ENCODE measurements around the gene FN1.

Gene FN1

DNA sequence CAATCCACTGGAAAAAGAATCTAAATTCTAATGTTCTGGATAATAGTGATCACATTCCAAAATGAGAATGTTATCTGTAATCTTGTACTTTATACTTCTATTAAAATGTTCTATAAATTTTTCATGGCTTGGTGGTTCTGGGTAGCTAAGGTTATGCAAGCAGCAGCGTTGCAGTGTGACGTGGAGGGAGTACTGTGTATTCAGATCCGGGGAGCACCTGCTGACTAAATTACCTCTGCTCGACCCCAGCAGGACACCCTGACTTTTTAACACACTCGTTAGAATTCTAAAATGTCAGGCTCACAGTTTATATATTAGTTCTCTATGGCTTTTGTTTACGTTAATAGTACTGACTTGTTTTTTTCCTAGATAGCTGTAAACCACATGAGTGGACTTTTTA, 111.1 kb downstream of the FN1 start:
- no peak for DNase-seq

DNA sequence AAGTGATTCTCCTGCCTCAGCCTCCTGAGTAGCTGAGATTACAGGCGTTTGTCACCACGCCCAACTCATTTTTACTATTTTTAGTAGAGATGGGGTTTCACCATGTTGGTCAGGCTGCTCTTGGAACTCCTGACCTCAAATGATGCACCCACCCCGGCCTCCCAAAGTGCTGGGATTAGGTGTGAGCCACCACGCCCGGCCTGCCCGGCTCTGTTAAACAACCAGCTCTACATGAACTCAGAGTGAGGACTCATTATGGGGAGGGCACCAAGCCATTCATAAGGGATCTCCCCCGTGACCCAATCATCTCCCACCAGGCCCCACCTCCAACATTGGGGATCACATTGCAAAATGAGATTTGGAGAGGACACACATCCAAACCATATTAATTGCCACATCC, 115.2 kb downstream of the FN1 start:
- DNase-seq = no peak

DNA sequence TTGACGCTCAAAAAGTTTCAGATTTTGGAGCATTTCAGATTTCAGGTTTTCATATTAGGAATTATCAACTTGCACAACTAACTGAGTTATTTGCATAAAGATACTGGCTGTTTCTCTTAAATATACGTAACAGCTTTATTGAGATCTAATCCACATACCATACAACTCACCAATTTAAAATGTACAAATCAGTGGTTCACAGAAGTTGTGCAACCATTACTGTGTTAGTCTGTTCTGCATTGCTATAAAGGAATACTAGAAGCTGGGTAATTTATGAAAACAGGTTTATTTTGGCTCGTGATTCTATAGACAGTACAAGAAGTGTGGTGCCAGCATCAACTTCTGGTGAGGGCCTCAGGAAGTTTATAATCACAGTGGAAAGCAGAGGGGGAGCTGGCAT, 115.8 kb downstream of the FN1 start:
- no peak for DNase-seq

DNA sequence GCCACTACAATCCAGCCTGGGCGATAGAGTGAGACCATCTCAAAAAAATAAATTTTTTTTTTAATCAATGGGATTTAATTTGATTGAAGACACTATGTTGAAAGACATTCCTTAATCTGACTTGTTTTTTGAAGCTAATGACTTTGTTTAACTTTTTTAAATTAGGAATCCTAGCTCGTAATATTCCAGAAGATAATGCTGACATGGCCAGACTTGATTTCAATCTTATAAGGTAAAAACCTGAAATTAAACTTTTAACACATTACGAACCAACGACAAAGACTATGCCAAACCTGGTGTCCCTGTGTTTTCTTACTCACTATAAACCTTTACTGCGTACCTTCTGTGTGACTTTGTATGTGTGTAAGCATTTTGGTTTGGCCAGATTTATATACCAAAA, 116.4 kb downstream of the FN1 start:
- DNase-seq = no peak

DNA sequence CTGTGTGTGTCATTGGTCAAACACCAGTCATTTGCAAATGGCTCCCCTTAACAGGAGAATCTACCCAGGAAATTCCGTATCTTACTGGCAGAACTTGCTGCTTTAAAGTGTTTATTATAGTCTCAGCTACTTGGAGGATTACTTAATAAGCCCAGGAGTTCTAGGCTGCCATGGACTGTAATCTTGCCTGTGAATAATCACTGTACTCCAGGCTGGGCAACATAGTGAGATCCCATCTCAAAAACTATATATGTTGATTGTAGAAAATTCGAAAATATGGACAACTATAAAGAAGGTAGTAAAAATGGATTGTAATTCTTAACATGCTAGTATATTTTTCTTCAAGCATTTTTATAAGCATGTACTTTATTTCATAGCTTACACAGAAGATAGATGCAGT, 119.5 kb downstream of the FN1 start:
- no peak for DNase-seq

DNA sequence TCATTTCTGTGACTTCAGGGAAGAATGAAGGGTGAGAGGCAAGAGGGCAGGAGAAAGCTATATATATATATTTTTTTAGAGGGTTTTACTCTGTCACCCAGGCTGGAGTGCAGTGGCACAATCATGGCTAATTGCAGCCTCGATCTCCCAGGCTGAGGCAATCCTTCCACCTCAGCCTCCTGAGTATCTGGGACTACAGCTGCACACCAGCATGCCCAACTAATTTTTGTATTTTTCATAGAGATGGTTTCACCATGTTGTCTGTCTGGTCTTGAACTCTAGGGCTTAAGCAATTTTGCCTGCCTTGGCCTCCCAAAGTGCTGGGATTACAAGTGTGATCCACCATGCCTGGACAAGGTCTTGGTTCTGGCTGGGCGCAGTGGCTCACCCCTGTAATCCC, 120.6 kb downstream of the FN1 start:
- DNase-seq = no peak

DNA sequence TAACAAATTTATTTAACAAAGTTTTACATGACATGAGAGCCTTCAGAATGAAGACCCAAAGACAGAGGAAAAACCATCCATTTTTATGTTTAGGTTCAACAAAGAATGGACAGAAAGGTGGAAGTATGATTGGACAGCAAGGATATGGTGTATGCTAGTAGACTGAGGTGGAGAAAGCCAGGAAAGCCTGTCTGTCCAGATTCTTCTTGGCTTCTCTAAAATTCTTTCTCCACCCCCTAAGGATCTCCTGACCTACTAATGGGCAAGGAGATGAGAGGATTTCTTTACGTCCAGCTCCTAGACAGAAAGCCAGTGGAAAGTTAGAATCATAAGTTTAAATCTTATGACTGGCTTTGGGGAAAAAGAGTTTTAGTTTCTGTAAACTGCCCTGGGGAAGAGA, 121.0 kb downstream of the FN1 start:
- no peak for DNase-seq

DNA sequence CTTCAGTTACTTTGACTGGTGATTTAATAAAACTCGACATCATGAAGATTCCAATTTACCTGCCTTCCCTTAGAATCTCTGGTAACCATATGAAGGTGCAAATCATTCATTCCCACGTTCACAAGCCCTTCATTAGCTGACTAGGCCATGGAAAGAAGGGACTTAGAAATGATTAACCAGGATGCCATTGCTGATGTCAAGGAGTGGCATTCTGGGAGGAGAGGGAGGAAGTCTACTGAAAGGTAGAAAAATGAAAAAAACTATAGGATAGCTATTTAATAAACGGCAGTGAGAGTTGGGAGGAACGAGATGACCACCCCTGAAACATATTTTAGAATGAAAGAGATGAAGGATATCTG, 122.6 kb downstream of the FN1 start:
- DNase-seq = no peak

DNA sequence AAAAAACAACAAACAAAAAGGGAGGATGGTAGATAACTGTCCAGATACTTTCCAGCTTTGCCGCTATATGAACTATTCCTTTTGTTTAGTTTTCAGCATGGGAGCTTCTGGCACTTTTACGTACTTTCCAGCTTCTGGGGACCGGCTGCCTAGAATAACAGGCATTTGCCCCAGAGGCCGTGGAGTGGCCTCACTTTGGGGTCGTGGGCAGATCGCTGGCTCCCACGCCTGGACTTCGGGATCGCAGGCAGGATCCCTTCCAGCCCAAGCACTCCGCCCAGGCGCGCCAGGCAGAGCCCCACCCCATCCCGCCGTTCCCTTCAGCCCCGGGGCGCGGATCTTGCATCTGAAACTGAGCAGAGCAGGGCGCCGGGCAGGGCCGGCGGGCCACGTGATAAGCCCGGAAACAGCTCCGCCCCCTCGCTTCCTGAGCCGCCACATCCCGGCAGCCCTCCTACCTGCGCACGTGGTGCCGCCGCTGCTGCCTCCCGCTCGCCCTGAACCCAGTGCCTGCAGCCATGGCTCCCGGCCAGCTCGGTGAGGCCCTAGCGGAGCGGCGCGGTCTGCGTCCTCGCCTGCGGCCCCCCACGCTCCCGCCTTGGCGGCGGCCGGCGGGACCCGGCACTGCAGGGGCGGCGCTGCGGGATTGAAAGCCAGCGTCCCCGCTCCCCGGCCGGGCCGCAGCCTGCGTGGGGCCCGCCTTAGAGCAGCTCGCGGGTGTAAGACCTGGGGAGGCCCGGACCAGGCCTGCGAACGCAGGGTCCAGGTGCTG, 124.1 kb downstream of the FN1 start, which contains the start of gene ATIC:
TSS of gene ATIC (plus strand) at position 435 of the 772 bp plus-strand sequence. CDS start at position 519, 84 bp downstream.
- DNase-seq = peak; percentile 69 to 71

DNA sequence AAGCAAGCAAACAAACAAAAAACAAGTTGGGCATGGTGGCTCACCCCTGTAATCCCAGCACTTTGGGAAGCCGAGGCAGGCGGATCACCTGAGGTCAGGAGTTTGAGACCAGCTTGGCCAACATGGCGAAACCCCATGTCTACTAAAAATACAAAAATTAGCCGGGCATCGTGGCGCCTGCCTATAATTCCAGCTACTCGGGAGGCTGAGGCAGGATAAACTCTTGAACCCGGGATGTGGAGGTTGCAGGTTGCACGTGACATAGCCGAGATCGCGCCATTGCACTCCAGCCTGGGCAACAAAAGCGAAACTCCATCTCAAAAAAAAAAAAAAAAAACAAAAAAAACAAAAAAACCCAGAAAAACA, 124.6 kb downstream of the FN1 start:
- DNase-seq = peak; percentile 5 to 18
